HCT116 (cell line): ENCODE data around the gene CBX7. TPM values are rescaled to one million over a fixed set of nuclear protein-coding genes. Genes with fewer than 3 reads are reported as not detected.

Experiments
- ATAC-seq: fragments of 200-7000 bp; cut with Tn5 transposase; 2 replicates; pipeline ENCODE4 v1.9.1; 2020; ENCODE audit warnings: mild to moderate bottlenecking, moderate library complexity
- BruUV-seq: library from RNA; stranded (reverse); fragments of 400-500 nt; replicated peaks from 2 replicates; lab custom pipeline; 2021; lab: Mats Ljungman, UMichigan
- CTCF ChIA-PET: fragments of 300-600 bp; sonication (Branson Sonifier 250); formaldehyde crosslinking; loops from one replicate; lab custom pipeline; 2021; ENCODE audit warnings: antibody characterized with exemption; lab: Charles Lee
- POLR2A ChIA-PET: fragments of 300-600, 350-600 bp; sonication (Branson Sonifier 250); formaldehyde crosslinking; loops from one replicate; lab custom pipeline; 2021; ENCODE audit warnings: antibody characterized with exemption; lab: Charles Lee
- RAD21 ChIA-PET, 2 experiments: fragments of 300-600 bp; sonication (Branson Sonifier 250); formaldehyde crosslinking; loops; one replicate each; lab custom pipeline; 2023; ENCODE audit warnings: low total read pairs in 2 of 2; ENCODE audit not compliant: uncharacterized antibody in 2 of 2, unreplicated experiment in 2 of 2, low non-redundant PET in 1 of 2; lab: Charles Lee
- DNase-seq: peaks from one replicate; pipeline ENCODE4 v3.0.0-alpha.2; 2010; ENCODE audit warnings: low read depth, low spot score
- H2AFZ ChIP-seq: fragments of 200-600 bp; shearing (Covaris generic), sonication (generic); 2 replicates; pipeline ENCODE4 v1.6.1; 2017; ENCODE audit warnings: low read depth, mixed run types, mixed read lengths, antibody characterized with exemption, low read length; ENCODE audit not compliant: poor library complexity, severe bottlenecking
- H3K27ac ChIP-seq: 2 replicates; pipeline ENCODE4 v1.5.1; 2012; ENCODE audit warnings: low read depth, low read length
- H3K27me3 ChIP-seq: fragments of 200-600 bp; sonication (generic); 2 replicates; pipeline ENCODE4 v1.6.1; 2016; ENCODE audit warnings: mixed run types, low read length, mixed read lengths; ENCODE audit not compliant: insufficient read depth
- H3K36me3 ChIP-seq, 2 experiments: fragments of 200-500 bp in 1 of 2; fragments of 200-600 bp in 1 of 2; sonication (Bioruptor generic) in 1 of 2; sonication (generic) in 1 of 2; 2 replicates each; pipeline versions ENCODE4 v1.5.1 to v1.6.1; 2014 to 2016; ENCODE audit warnings: low read length in 2 of 2, inconsistent platforms in 1 of 2, mixed read lengths in 1 of 2, mixed run types in 1 of 2; ENCODE audit not compliant: insufficient read depth in 2 of 2, control insufficient read depth in 1 of 2
- H3K4me1 ChIP-seq, 2 experiments: fragments of 200-600 bp in 1 of 2; sonication (generic) in 1 of 2; 2 replicates each; pipeline versions ENCODE4 v1.5.1 to v1.6.1; 2012 to 2017; ENCODE audit warnings: low read length in 2 of 2, inconsistent platforms in 1 of 2, mild to moderate bottlenecking in 1 of 2, mixed read lengths in 1 of 2, mixed run types in 1 of 2, moderate library complexity in 1 of 2; ENCODE audit not compliant: insufficient read depth in 2 of 2, control insufficient read depth in 1 of 2
- H3K4me2 ChIP-seq: fragments of 200-600 bp; sonication (generic); 2 replicates; pipeline ENCODE4 v1.6.1; 2017; ENCODE audit warnings: mixed run types, low read length, mixed read lengths
- H3K4me3 ChIP-seq, 2 experiments: fragments of 200-600 bp in 1 of 2; sonication (generic) in 1 of 2; replicated peaks in 1 of 2; 2 replicates each; pipeline ENCODE4 v1.5.1; 2011 to 2016; ENCODE audit warnings: low read length in 2 of 2, control low read depth in 1 of 2, low read depth in 1 of 2, mild to moderate bottlenecking in 1 of 2, mixed read lengths in 1 of 2, mixed run types in 1 of 2
- H3K79me2 ChIP-seq: fragments of 200-600 bp; sonication (generic); 2 replicates; pipeline ENCODE4 v1.6.1; 2017; ENCODE audit warnings: mild to moderate bottlenecking, mixed run types, low read length, moderate library complexity, mixed read lengths; ENCODE audit not compliant: insufficient read depth
- H3K9ac ChIP-seq: fragments of 200-600 bp; sonication (generic); 2 replicates; pipeline ENCODE4 v1.6.1; 2016; ENCODE audit warnings: low read length, mixed read lengths
- H3K9me2 ChIP-seq: fragments of 200-600 bp; sonication (generic), shearing (Covaris generic); 2 replicates; pipeline ENCODE4 v1.6.1; 2017; ENCODE audit warnings: mixed run types, mild to moderate bottlenecking, moderate library complexity; ENCODE audit not compliant: insufficient read depth
- H3K9me3 ChIP-seq, 2 experiments: fragments of 200-500 bp in 1 of 2; fragments of 200-600 bp in 1 of 2; sonication (Bioruptor generic) in 1 of 2; sonication (generic) in 1 of 2; 2 replicates each; pipeline ENCODE4 v1.6.1; 2014 to 2017; ENCODE audit warnings: low read length in 2 of 2, mixed read lengths in 2 of 2, inconsistent platforms in 1 of 2, low read depth in 1 of 2, mild to moderate bottlenecking in 1 of 2, mixed run types in 1 of 2, moderate library complexity in 1 of 2; ENCODE audit not compliant: control insufficient read depth in 1 of 2, insufficient read depth in 1 of 2
- H4K20me1 ChIP-seq: fragments of 200-600 bp; sonication (generic), shearing (Covaris generic); 2 replicates; pipeline ENCODE4 v1.6.1; 2017; ENCODE audit warnings: mixed run types, mild to moderate bottlenecking, moderate library complexity; ENCODE audit not compliant: insufficient read depth
- CTCF ChIP-seq, 3 experiments: fragments of 200-600 bp in 1 of 3; sonication (generic) in 1 of 3; IDR thresholded peaks in 2 of 3; conservative IDR thresholded peaks in 1 of 3; 2 replicates each; pipeline ENCODE4 v1.5.1; 2012 to 2017; ENCODE audit warnings: low read depth in 2 of 3, low read length in 2 of 3, antibody characterized with exemption in 1 of 3, borderline replicate concordance in 1 of 3, control low read depth in 1 of 3, mild to moderate bottlenecking in 1 of 3, mixed read lengths in 1 of 3, mixed run types in 1 of 3, moderate library complexity in 1 of 3; ENCODE audit not compliant: insufficient read depth in 1 of 3
- EGR1 ChIP-seq: IDR thresholded peaks from 2 replicates; pipeline ENCODE4 v1.6.1; 2012; ENCODE audit warnings: low read depth
- ELF1 ChIP-seq: IDR thresholded peaks from 2 replicates; pipeline ENCODE4 v1.6.1; 2012; ENCODE audit warnings: low read depth, borderline replicate concordance
- POLR2A ChIP-seq: IDR thresholded peaks from 2 replicates; pipeline ENCODE4 v1.7.0; 2011; ENCODE audit warnings: borderline replicate concordance; ENCODE audit not compliant: insufficient read depth, insufficient read length; ENCODE audit errors: extremely low read depth
- RAD21 ChIP-seq: IDR thresholded peaks from 2 replicates; pipeline ENCODE4 v1.6.1; 2012; ENCODE audit warnings: low read depth, mild to moderate bottlenecking
- SP1 ChIP-seq: IDR thresholded peaks from 2 replicates; pipeline ENCODE4 v1.6.1; 2012; ENCODE audit warnings: low read depth
- SRF ChIP-seq: IDR thresholded peaks from 2 replicates; pipeline ENCODE4 v1.6.1; 2012; ENCODE audit warnings: low read depth
- YY1 ChIP-seq: IDR thresholded peaks from 2 replicates; pipeline ENCODE4 v1.6.1; 2011; ENCODE audit warnings: low read length, low read depth, moderate library complexity, mild to moderate bottlenecking; ENCODE audit not compliant: insufficient replicate concordance; ENCODE audit errors: extremely low read depth
- ZBTB33 ChIP-seq: IDR thresholded peaks from 2 replicates; pipeline ENCODE4 v1.6.1; 2011; ENCODE audit warnings: mild to moderate bottlenecking, low read length, moderate library complexity; ENCODE audit not compliant: insufficient replicate concordance; ENCODE audit errors: extremely low read depth
- ZFX ChIP-seq: fragments of 450-650 bp; IDR thresholded peaks from 2 replicates; pipeline ENCODE4 v1.6.1; 2017
- intact Hi-C: fragments of 100-400 bp; cut with micrococcal nuclease; formaldehyde crosslinking; loops from 2 replicates; pipeline ENCODE4 v1.10.0; 2022
- total RNA-seq: library from RNA; stranded (reverse); gene quantifications from one replicate; pipeline ENCODE4 v1.2.1, GENCODE V29; 2021; ENCODE audit not compliant: unreplicated experiment
- TF ChIP-seq, protein P1 (sequence below): IDR thresholded peaks from 2 replicates; pipeline ENCODE4 v1.6.1; 2012

Gene CBX7
- total RNA-seq, 1 experiment from 2014 or later: 20.1 TPM

DNA sequence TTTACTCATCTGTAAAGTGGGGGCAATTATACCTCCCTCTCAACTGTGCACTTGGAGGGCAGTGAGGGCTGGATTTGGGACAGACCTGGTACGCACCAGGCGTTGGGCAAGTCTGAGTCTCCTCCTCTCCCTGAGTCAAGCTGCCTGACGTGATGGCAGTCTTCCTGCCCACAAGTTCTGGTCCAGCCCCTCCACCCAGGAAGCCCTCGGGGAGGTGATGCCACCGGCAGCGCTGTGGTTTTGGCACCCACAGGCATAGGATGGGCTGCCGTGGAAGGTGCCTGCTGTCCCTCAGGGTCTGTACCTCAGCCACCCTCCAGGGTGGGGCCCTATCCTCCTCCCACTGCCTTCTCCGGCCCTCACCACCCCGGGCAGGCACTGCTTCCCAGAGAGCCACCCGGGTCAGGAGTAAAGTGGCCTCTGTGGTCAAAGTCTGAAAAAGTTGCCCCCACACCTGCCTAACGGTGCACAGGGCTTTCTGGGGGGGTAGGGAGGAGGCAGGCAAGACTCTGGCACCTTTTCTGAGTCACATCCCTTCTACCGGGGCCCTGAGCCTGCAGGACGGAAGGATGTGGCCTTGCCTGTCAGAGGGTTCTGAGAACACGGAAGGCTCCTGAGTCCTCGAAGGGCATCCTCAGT is 61.9 kb downstream of the CBX7 start:
- TF ChIP-seq EGR1 (no peak), POLR2A (no peak)
- Histone ChIP-seq H3K27ac (no peak overlapping the region), H3K4me2 (no peak overlapping the region), H2AFZ (no peak overlapping the region), H3K9me3 (no peaks in the 10 kb centered on the region), H3K9me2 (no peaks in the 10 kb centered on the region), H3K4me3 (no peak overlapping the region), H3K36me3 (no peaks in the 10 kb centered on the region), H3K4me1 (peaks cover 0 to 6% of the 10 kb centered on the region in 2 experiments; a peak in 1 of 4 replicates), H4K20me1 (no peaks in the 10 kb centered on the region), H3K27me3 (no peaks in the 10 kb centered on the region), H3K79me2 (no peaks in the 10 kb centered on the region), H3K9ac (no peak overlapping the region)
- ATAC-seq (no peak), DNase-seq (no peak)
- intact Hi-C loops: no loop called here
- RAD21 ChIA-PET: no interaction called here
- POLR2A ChIA-PET: no interaction called here
- CTCF ChIA-PET: no interaction called here
- BruUV-seq: no TSS peak

DNA sequence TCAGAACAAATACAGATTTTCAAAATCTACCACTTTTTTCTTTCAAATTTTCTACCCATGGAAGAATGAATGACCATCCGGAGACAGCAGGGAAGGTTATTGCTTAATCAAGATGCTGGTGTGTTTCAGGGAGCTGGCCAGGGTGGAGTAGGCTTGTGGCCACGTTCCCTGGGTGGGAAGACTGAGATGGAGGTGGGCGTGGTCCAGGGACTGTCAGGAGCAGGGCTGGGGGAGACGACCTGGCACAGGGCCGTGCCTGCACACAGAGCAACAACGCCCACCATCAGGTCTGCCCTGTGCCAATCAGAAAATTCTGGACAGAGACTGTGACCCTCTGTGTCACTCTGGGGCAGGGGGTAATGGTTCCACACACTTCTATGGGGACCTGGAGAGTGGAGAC is 62.6 kb downstream of the CBX7 start:
- Histone ChIP-seq H4K20me1 (no peaks in the 10 kb centered on the region), H3K9me3 (no peaks in the 10 kb centered on the region), H3K4me1 (peaks cover 0 to 6% of the 10 kb centered on the region in 2 experiments; a peak in 1 of 4 replicates), H3K36me3 (no peaks in the 10 kb centered on the region), H2AFZ (no peak overlapping the region), H3K9me2 (no peaks in the 10 kb centered on the region), H3K4me2 (no peak overlapping the region), H3K79me2 (no peaks in the 10 kb centered on the region), H3K27me3 (no peaks in the 10 kb centered on the region), H3K9ac (no peak overlapping the region), H3K27ac (no peak overlapping the region), H3K4me3 (no peak overlapping the region)
- ChIA-PET POLR2A (no interaction called here), CTCF (no interaction called here), RAD21 (no interaction called here)
- ATAC-seq (no peak), DNase-seq (no peak)
- TF ChIP-seq ZFX: no peak
- no peak for TF ChIP-seq CTCF (IDR thresholded peaks at IDR 0.05 in 2 of 3, conservative IDR thresholded peaks at IDR 0.05 in 1 of 3; ENCODE audit: borderline replicate concordance in 1 of 3, insufficient read depth in 1 of 3, low read depth in 2 of 3, low read length in 2 of 3)
- no peak for TF ChIP-seq YY1
- TF ChIP-seq, protein P1, sequence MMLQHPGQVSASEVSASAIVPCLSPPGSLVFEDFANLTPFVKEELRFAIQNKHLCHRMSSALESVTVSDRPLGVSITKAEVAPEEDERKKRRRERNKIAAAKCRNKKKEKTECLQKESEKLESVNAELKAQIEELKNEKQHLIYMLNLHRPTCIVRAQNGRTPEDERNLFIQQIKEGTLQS: no peak
- TF ChIP-seq SP1: no peak
- TF ChIP-seq ELF1: no peak
- no peak for TF ChIP-seq SRF
- TF ChIP-seq ZBTB33: no peak
- TF ChIP-seq RAD21: no peak
- intact Hi-C loops: no loop called here
- no TSS peak for BruUV-seq
